DMS153 treated with DMSO at 0.1 percent for 48 hours (cell line): ENCODE measurements around the gene CNTN5.

Experiments used
- DNase-seq: peaks from one replicate; lab custom pipeline; 2025; ENCODE audit not compliant: unreplicated experiment; lab: John Stamatoyannopoulos, UW

CNTN5 gene

GRCh38 chr11:99162819-99163218, 142.1 kb downstream of the CNTN5 start:
- DNase-seq: no peak

- no peak for DNase-seq
Observed at GRCh38 chr11:99170591-99170990, 149.8 kb downstream of the CNTN5 start.

GRCh38 chr11:99171330-99171729, 150.6 kb downstream of the CNTN5 start:
- no peak for DNase-seq

- no peak for DNase-seq
Observed at GRCh38 chr11:99176430-99176829, 155.7 kb downstream of the CNTN5 start.

- DNase-seq: no peak
Observed at GRCh38 chr11:99177446-99177845, 156.7 kb downstream of the CNTN5 start.

- no peak for DNase-seq
Observed at GRCh38 chr11:99184146-99184545, 163.4 kb downstream of the CNTN5 start.

- DNase-seq: no peak
Observed at GRCh38 chr11:99188221-99188620, 167.5 kb downstream of the CNTN5 start.

- DNase-seq: no peak
Observed at GRCh38 chr11:99192716-99193115, 172.0 kb downstream of the CNTN5 start.

GRCh38 chr11:99197477-99197876, 176.7 kb downstream of the CNTN5 start:
- no peak for DNase-seq

- no peak for DNase-seq
Observed at GRCh38 chr11:99198215-99198614, 177.5 kb downstream of the CNTN5 start.

- no peak for DNase-seq
Observed at GRCh38 chr11:99199341-99199740, 178.6 kb downstream of the CNTN5 start.

- no peak for DNase-seq
Observed at GRCh38 chr11:99200720-99201119, 180.0 kb downstream of the CNTN5 start.

- DNase-seq: no peak
Observed at GRCh38 chr11:99208813-99209212, 188.1 kb downstream of the CNTN5 start.

GRCh38 chr11:99229544-99229943, 208.8 kb downstream of the CNTN5 start:
- DNase-seq: no peak

- no peak for DNase-seq
Observed at GRCh38 chr11:99234534-99234933, 213.8 kb downstream of the CNTN5 start.

- DNase-seq: no peak
Observed at GRCh38 chr11:99238401-99238800, 217.7 kb downstream of the CNTN5 start.

- no peak for DNase-seq
Observed at GRCh38 chr11:99240192-99241030, 219.7 kb downstream of the CNTN5 start.

GRCh38 chr11:99241066-99241465, 220.3 kb downstream of the CNTN5 start:
- DNase-seq: no peak

- no peak for DNase-seq
Observed at GRCh38 chr11:99244613-99245012, 223.9 kb downstream of the CNTN5 start.

- no peak for DNase-seq
Observed at GRCh38 chr11:99246199-99246598, 225.4 kb downstream of the CNTN5 start.

GRCh38 chr11:99256614-99257013, 235.9 kb downstream of the CNTN5 start:
- no peak for DNase-seq

GRCh38 chr11:99257131-99257530, 236.4 kb downstream of the CNTN5 start:
- DNase-seq: no peak

- DNase-seq: no peak
Observed at GRCh38 chr11:99260696-99261095, 239.9 kb downstream of the CNTN5 start.
